K562 (cell line): ENCODE results near the gene SEC63.
"Not testable (repeated sequence)": the region's sequence is repeated elsewhere in the genome, so short reads cannot be mapped to it uniquely, and the experiment has no call there.

Experiments
- ARID4B ChIP-seq: sonication (generic); formaldehyde crosslinking; IDR thresholded peaks from 2 replicates; pipeline ENCODE4 v1.8.0; 2022; ENCODE audit warnings: mild to moderate bottlenecking, missing genetic modification reagents
- ATF3 ChIP-seq, 2 experiments: fragments of 450-650 bp in 1 of 2; sonication (generic) in 1 of 2; formaldehyde crosslinking in 1 of 2; IDR thresholded peaks in 1 of 2; conservative IDR thresholded peaks in 1 of 2; 2 replicates each; pipeline versions ENCODE4 v1.6.1 to v1.8.1; 2016 to 2023; ENCODE audit warnings: mild to moderate bottlenecking in 2 of 2, moderate library complexity in 2 of 2, inconsistent platforms in 1 of 2, missing genetic modification reagents in 1 of 2
- BRD9 ChIP-seq: fragments of 450-650 bp; IDR thresholded peaks from 2 replicates; pipeline ENCODE4 v1.6.1; 2018; ENCODE audit warnings: low read depth; ENCODE audit not compliant: partially characterized antibody
- CEBPB ChIP-seq: fragments of 450-650 bp; IDR thresholded peaks from 2 replicates; pipeline ENCODE4 v1.6.1; 2016; ENCODE audit warnings: missing genetic modification characterization, missing compliant biosample characterization
- EP300 ChIP-seq: IDR thresholded peaks from 2 replicates; pipeline ENCODE4 v1.6.1; 2012; ENCODE audit warnings: low read length, improper control_type of control experiment
- EZH2 ChIP-seq: IDR thresholded peaks from 2 replicates; pipeline ENCODE4 v1.6.1; 2012; ENCODE audit warnings: low read depth, mild to moderate bottlenecking, inconsistent platforms, low read length, borderline replicate concordance
- FOXA3 ChIP-seq, 2 experiments: fragments of 450-650 bp in 1 of 2; sonication (generic) in 1 of 2; formaldehyde crosslinking; IDR thresholded peaks in 1 of 2; conservative IDR thresholded peaks in 1 of 2; 2 replicates each; pipeline versions ENCODE4 v1.4.0 to v1.8.0; 2020 to 2022; ENCODE audit warnings: mild to moderate bottlenecking in 2 of 2, missing genetic modification reagents in 1 of 2
- HMG20A ChIP-seq: fragments of 450-650 bp; formaldehyde crosslinking; conservative IDR thresholded peaks from 2 replicates; pipeline ENCODE4 v1.4.0; 2020; ENCODE audit warnings: mild to moderate bottlenecking, mixed read lengths
- MAX ChIP-seq: sonication (generic); formaldehyde crosslinking; IDR thresholded peaks from 2 replicates; pipeline ENCODE4 v1.9.0; 2022; ENCODE audit warnings: mild to moderate bottlenecking, missing genetic modification reagents
- MYNN ChIP-seq, 2 experiments: sonication (generic); formaldehyde crosslinking in 1 of 2; IDR thresholded peaks; 2 replicates each; pipeline versions ENCODE4 v1.5.0 to v1.6.1; 2016 to 2020; ENCODE audit warnings: antibody characterized with exemption in 1 of 2, missing genetic modification reagents in 1 of 2
- NRF1 ChIP-seq, 2 experiments: fragments of 450-650 bp; IDR thresholded peaks in 1 of 2; conservative IDR thresholded peaks in 1 of 2; 2 replicates each; pipeline ENCODE4 v1.6.1; 2014; ENCODE audit warnings: mild to moderate bottlenecking in 2 of 2
- POLR2A ChIP-seq: fragments of 450-650 bp; conservative IDR thresholded peaks from 2 replicates; pipeline ENCODE4 v1.6.1; 2016
- REST ChIP-seq, 2 experiments: fragments of 450-650 bp; formaldehyde crosslinking in 1 of 2; IDR thresholded peaks; 2 replicates each; pipeline versions ENCODE4 v1.4.0 to v1.6.1; 2014 to 2020; ENCODE audit warnings: mild to moderate bottlenecking in 2 of 2, borderline replicate concordance in 1 of 2, low read depth in 1 of 2
- ZNF280B ChIP-seq: fragments of 250-450 bp; sonication (Bioruptor Pico); IDR thresholded peaks from 2 replicates; pipeline ENCODE4 v1.5.1; 2021; ENCODE audit warnings: mild to moderate bottlenecking

- TF ChIP-seq NRF1 (conservative IDR thresholded peaks at IDR 0.05 in 1 of 2, IDR thresholded peaks at IDR 0.05 in 1 of 2); ZNF280B; EZH2; ATF3 (IDR thresholded peaks at IDR 0.05); ATF3 (CRISPR knock-in tag; conservative IDR thresholded peaks at IDR 0.05); REST (IDR thresholded peaks at IDR 0.05; ENCODE audit: borderline replicate concordance); REST (CRISPR knock-in tag; IDR thresholded peaks at IDR 0.05; ENCODE audit: low read depth); EP300; BRD9; CEBPB (tag); FOXA3 (CRISPR knock-in tag; conservative IDR thresholded peaks at IDR 0.05 in 1 of 2, IDR thresholded peaks at IDR 0.05 in 1 of 2); HMG20A (CRISPR knock-in tag); ARID4B (CRISPR knock-in tag); MYNN (IDR thresholded peaks at IDR 0.05); MYNN (CRISPR knock-in tag; IDR thresholded peaks at IDR 0.05); POLR2A; MAX: not testable (repeated sequence)
Measured at GRCh38 chr6:107926697-107927544, 31.1 kb downstream of the SEC63 start.
